ENCODE results near the gene GMPR2. TPM values are rescaled to one million over a fixed set of nuclear protein-coding genes. Genes with fewer than 3 reads are reported as not detected.

Gene GMPR2
- polyA plus RNA-seq, 3 donors = 105 to 133 (median 125) TPM

GRCh38 chr14:24249230-24250021 is 16.7 kb downstream of the GMPR2 start:
- no peak for DNase-seq (ENCODE audit: low read depth in 3 of 3, low spot score in 2 of 3)

GRCh38 chr14:24250354-24250753 is 17.6 kb downstream of the GMPR2 start:
- no peak for DNase-seq (ENCODE audit: low read depth in 3 of 3, low spot score in 2 of 3)

- no peak for DNase-seq (ENCODE audit: low read depth in 3 of 3, low spot score in 2 of 3)
Observed at GRCh38 chr14:24251880-24252288, 19.2 kb downstream of the GMPR2 start.

- no peak for DNase-seq (ENCODE audit: low read depth in 3 of 3, low spot score in 2 of 3)
Observed at GRCh38 chr14:24252289-24253124, 19.8 kb downstream of the GMPR2 start.

- no peak for DNase-seq (ENCODE audit: low read depth in 3 of 3, low spot score in 2 of 3)
Observed at GRCh38 chr14:24253936-24254335, 21.2 kb downstream of the GMPR2 start.

GRCh38 chr14:24254630-24255392 is 22.1 kb downstream of the GMPR2 start:
- no peak for DNase-seq (ENCODE audit: low read depth in 3 of 3, low spot score in 2 of 3)

- no peak for DNase-seq (ENCODE audit: low read depth in 3 of 3, low spot score in 2 of 3)
Observed at GRCh38 chr14:24255438-24255837, 22.7 kb downstream of the GMPR2 start.

- no peak for DNase-seq (ENCODE audit: low read depth in 3 of 3, low spot score in 2 of 3)
Observed at GRCh38 chr14:24255931-24256711, 23.4 kb downstream of the GMPR2 start.

- DNase-seq (ENCODE audit: low read depth in 3 of 3, low spot score in 2 of 3) = no peak
Observed at GRCh38 chr14:24256960-24257359, 24.2 kb downstream of the GMPR2 start.

- DNase-seq (ENCODE audit: low read depth in 3 of 3, low spot score in 2 of 3) = no peak
Observed at GRCh38 chr14:24258119-24258518, 25.4 kb downstream of the GMPR2 start.

- no peak for DNase-seq (ENCODE audit: low read depth in 3 of 3, low spot score in 2 of 3)
Observed at GRCh38 chr14:24258548-24259265, 26.0 kb downstream of the GMPR2 start.

- DNase-seq (ENCODE audit: low read depth in 3 of 3, low spot score in 2 of 3) = no peak
Observed at GRCh38 chr14:24259282-24260025, 26.7 kb downstream of the GMPR2 start.

- no peak for DNase-seq (ENCODE audit: low read depth in 3 of 3, low spot score in 2 of 3)
Observed at GRCh38 chr14:24260026-24260779, 27.5 kb downstream of the GMPR2 start.

GRCh38 chr14:24260780-24261157 is 28.0 kb downstream of the GMPR2 start:
- DNase-seq (ENCODE audit: low read depth in 3 of 3, low spot score in 2 of 3) = no peak

GRCh38 chr14:24261256-24261968 is 28.7 kb downstream of the GMPR2 start:
- DNase-seq (ENCODE audit: low read depth in 3 of 3, low spot score in 2 of 3) = no peak

- no peak for DNase-seq (ENCODE audit: low read depth in 3 of 3, low spot score in 2 of 3)
Observed at GRCh38 chr14:24261969-24262327, 29.2 kb downstream of the GMPR2 start.

- no peak for DNase-seq (ENCODE audit: low read depth in 3 of 3, low spot score in 2 of 3)
Observed at GRCh38 chr14:24262821-24263733, 30.3 kb downstream of the GMPR2 start, which contains the start of gene TGM1. Gene TGM1 (minus strand): TSS chr14:24263177. CDS start chr14:24262352, 825 bp downstream.
